ENCODE results near the gene TRAFD1.
"Not testable (repeated sequence)": the region's sequence is repeated elsewhere in the genome, so short reads cannot be mapped to it uniquely, and the experiment has no call there.

The TRAFD1 gene

GRCh38 chr12:112107306-112108201 lies 17.8 kb upstream of the TRAFD1 start:
- ATAC-seq (replicated peaks) (peak; percentile 6), DNase-seq (peak in 1 of 3 experiments; percentile 7)
- no peaks in the 10 kb centered on the region for H3K27me3 Mint-ChIP-seq
- peak overlapping the region; percentile 96 to 97 for H3K4me3 Mint-ChIP-seq
- no peaks in the 10 kb centered on the region for H3K9me3 Mint-ChIP-seq
- peaks cover 35 to 45% of the 10 kb centered on the region in 2 donors for H3K4me1 Mint-ChIP-seq (ENCODE audit: low read depth in 2 of 2)
- peak overlapping the region; percentile 94 to 96 for H3K27ac Mint-ChIP-seq
- peaks cover 25% of the 10 kb centered on the region for H3K36me3 Mint-ChIP-seq (ENCODE audit: insufficient read depth)

GRCh38 chr12:112108202-112109079 lies 16.9 kb upstream of the TRAFD1 start, which contains the start of gene NAA25:
Gene NAA25 (minus strand): TSS chr12:112108783. CDS start chr12:112108773, 10 bp downstream.
- ATAC-seq (replicated peaks) (peak; percentile 87), DNase-seq (peak; percentile 77 to 81 (median 80))
- Mint-ChIP-seq H3K9me3 (no peaks in the 10 kb centered on the region), H3K27ac (peak within 1 kb of the TSS; percentile 94 to 96), H3K36me3 (ENCODE audit: insufficient read depth) (peaks cover 21% of the 10 kb centered on the region), H3K4me3 (peak within 1 kb of the TSS; percentile 96 to 97), H3K4me1 (ENCODE audit: low read depth in 2 of 2) (peaks cover 35 to 39% of the 10 kb centered on the region in 2 donors), H3K27me3 (no peaks in the 10 kb centered on the region)

GRCh38 chr12:112110787-112111662 lies 14.3 kb upstream of the TRAFD1 start:
- H3K9me3 Mint-ChIP-seq; H3K27ac Mint-ChIP-seq; DNase-seq; H3K4me3 Mint-ChIP-seq; ATAC-seq (replicated peaks); H3K27me3 Mint-ChIP-seq: not testable (repeated sequence)
- peaks cover 18% of the 10 kb centered on the region for H3K36me3 Mint-ChIP-seq (ENCODE audit: insufficient read depth)
- peaks cover 18 to 22% of the 10 kb centered on the region in 2 donors for H3K4me1 Mint-ChIP-seq (ENCODE audit: low read depth in 2 of 2)

- H3K27me3 Mint-ChIP-seq = no peaks in the 10 kb centered on the region
- H3K36me3 Mint-ChIP-seq (ENCODE audit: insufficient read depth) = peaks cover 18% of the 10 kb centered on the region
- no peak overlapping the region for H3K4me3 Mint-ChIP-seq
- no peaks in the 10 kb centered on the region for H3K9me3 Mint-ChIP-seq
- no peak for DNase-seq
- H3K27ac Mint-ChIP-seq = no peak overlapping the region
- H3K4me1 Mint-ChIP-seq (ENCODE audit: low read depth in 2 of 2) = peaks cover 13 to 14% of the 10 kb centered on the region in 2 donors
- ATAC-seq (replicated peaks) = no peak
These were observed 13.4 kb upstream of the TRAFD1 start for GRCh38 chr12:112111931-112112330.

GRCh38 chr12:112112409-112113133 lies 12.8 kb upstream of the TRAFD1 start:
- ATAC-seq (replicated peaks) (no peak), DNase-seq (no peak)
- peaks cover 7 to 9% of the 10 kb centered on the region in 2 donors for H3K4me1 Mint-ChIP-seq (ENCODE audit: low read depth in 2 of 2)
- H3K36me3 Mint-ChIP-seq (ENCODE audit: insufficient read depth) = peaks cover 17% of the 10 kb centered on the region
- no peak overlapping the region for H3K27ac Mint-ChIP-seq
- no peaks in the 10 kb centered on the region for H3K27me3 Mint-ChIP-seq
- H3K9me3 Mint-ChIP-seq = no peaks in the 10 kb centered on the region
- no peak overlapping the region for H3K4me3 Mint-ChIP-seq

- no peak overlapping the region for H3K27ac Mint-ChIP-seq
- no peak overlapping the region for H3K4me3 Mint-ChIP-seq
- H3K9me3 Mint-ChIP-seq = no peaks in the 10 kb centered on the region
- peaks cover 0 to 2% of the 10 kb centered on the region in 2 donors for H3K4me1 Mint-ChIP-seq (ENCODE audit: low read depth in 2 of 2)
- H3K36me3 Mint-ChIP-seq (ENCODE audit: insufficient read depth) = no peaks in the 10 kb centered on the region
- peaks cover 0 to 5% of the 10 kb centered on the region in 2 donors for H3K27me3 Mint-ChIP-seq
- ATAC-seq (replicated peaks) (no peak), DNase-seq (no peak)
These were observed 9.9 kb upstream of the TRAFD1 start for GRCh38 chr12:112115259-112116045.

GRCh38 chr12:112116232-112117060 lies 8.9 kb upstream of the TRAFD1 start:
- Mint-ChIP-seq H3K27me3 (peaks cover 0 to 5% of the 10 kb centered on the region in 2 donors), H3K27ac (peak overlapping the region in 1 of 2 donors; percentile 11), H3K9me3 (no peaks in the 10 kb centered on the region), H3K36me3 (ENCODE audit: insufficient read depth) (no peaks in the 10 kb centered on the region), H3K4me1 (ENCODE audit: low read depth in 2 of 2) (peaks cover 0 to 2% of the 10 kb centered on the region in 2 donors), H3K4me3 (no peak overlapping the region)
- ATAC-seq (replicated peaks) (no peak), DNase-seq (no peak)

GRCh38 chr12:112117685-112118084 lies 7.7 kb upstream of the TRAFD1 start:
- peaks cover 0 to 2% of the 10 kb centered on the region in 2 donors for H3K4me1 Mint-ChIP-seq (ENCODE audit: low read depth in 2 of 2)
- H3K27ac Mint-ChIP-seq = no peak overlapping the region
- ATAC-seq (replicated peaks) (no peak), DNase-seq (no peak)
- no peaks in the 10 kb centered on the region for H3K9me3 Mint-ChIP-seq
- H3K4me3 Mint-ChIP-seq = no peak overlapping the region
- no peaks in the 10 kb centered on the region for H3K36me3 Mint-ChIP-seq (ENCODE audit: insufficient read depth)
- H3K27me3 Mint-ChIP-seq = peaks cover 0 to 5% of the 10 kb centered on the region in 2 donors

- Mint-ChIP-seq H3K4me1 (ENCODE audit: low read depth in 2 of 2) (peaks cover 4 to 9% of the 10 kb centered on the region in 2 donors), H3K4me3 (no peak overlapping the region), H3K27me3 (peaks cover 0 to 5% of the 10 kb centered on the region in 2 donors), H3K9me3 (no peaks in the 10 kb centered on the region), H3K27ac (no peak overlapping the region), H3K36me3 (ENCODE audit: insufficient read depth) (peaks cover 16% of the 10 kb centered on the region)
- ATAC-seq (replicated peaks) (no peak), DNase-seq (no peak)
These were observed 3.4 kb upstream of the TRAFD1 start for GRCh38 chr12:112121780-112122565.

- H3K27me3 Mint-ChIP-seq = peaks cover 0 to 5% of the 10 kb centered on the region in 2 donors
- no peak for DNase-seq
- no peak overlapping the region for H3K4me3 Mint-ChIP-seq
- H3K9me3 Mint-ChIP-seq = no peaks in the 10 kb centered on the region
- H3K36me3 Mint-ChIP-seq (ENCODE audit: insufficient read depth) = peaks cover 19% of the 10 kb centered on the region
- H3K4me1 Mint-ChIP-seq (ENCODE audit: low read depth in 2 of 2) = peaks cover 9 to 15% of the 10 kb centered on the region in 2 donors
- no peak overlapping the region for H3K27ac Mint-ChIP-seq
- ATAC-seq (replicated peaks) = no peak
These were observed 2.3 kb upstream of the TRAFD1 start for GRCh38 chr12:112122823-112123690.
